Measurements from ENCODE around the gene SH3PXD2A. TPM values are rescaled to one million over a fixed set of nuclear protein-coding genes. Genes with fewer than 3 reads are reported as not detected.
"Not testable (repeated sequence)": the region's sequence is repeated elsewhere in the genome, so short reads cannot be mapped to it uniquely, and the experiment has no call there.

The SH3PXD2A gene
- total RNA-seq, 1 donor, result 29.0 TPM

DNA sequence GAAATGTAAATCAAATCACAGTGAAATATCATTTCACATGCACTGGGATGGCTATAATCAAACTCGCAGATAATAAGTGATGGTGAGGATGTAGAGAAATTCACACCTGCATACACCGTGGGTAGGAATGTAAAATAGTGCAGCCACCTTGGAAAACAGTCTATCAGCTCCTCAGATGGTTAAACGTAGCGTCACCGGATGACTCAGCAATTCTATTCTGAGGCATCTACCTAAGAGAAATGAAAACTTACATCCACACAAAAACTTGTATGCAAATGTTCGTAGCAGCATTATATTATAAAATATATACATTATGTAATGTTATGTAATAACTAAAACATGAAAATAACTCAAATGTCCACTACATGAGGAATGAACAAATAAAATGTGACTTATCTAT, 38.9 kb downstream of the SH3PXD2A start:
- no peaks in the 10 kb centered on the region for H3K36me3 ChIP-seq (ENCODE audit: insufficient read depth, low read length)

DNA sequence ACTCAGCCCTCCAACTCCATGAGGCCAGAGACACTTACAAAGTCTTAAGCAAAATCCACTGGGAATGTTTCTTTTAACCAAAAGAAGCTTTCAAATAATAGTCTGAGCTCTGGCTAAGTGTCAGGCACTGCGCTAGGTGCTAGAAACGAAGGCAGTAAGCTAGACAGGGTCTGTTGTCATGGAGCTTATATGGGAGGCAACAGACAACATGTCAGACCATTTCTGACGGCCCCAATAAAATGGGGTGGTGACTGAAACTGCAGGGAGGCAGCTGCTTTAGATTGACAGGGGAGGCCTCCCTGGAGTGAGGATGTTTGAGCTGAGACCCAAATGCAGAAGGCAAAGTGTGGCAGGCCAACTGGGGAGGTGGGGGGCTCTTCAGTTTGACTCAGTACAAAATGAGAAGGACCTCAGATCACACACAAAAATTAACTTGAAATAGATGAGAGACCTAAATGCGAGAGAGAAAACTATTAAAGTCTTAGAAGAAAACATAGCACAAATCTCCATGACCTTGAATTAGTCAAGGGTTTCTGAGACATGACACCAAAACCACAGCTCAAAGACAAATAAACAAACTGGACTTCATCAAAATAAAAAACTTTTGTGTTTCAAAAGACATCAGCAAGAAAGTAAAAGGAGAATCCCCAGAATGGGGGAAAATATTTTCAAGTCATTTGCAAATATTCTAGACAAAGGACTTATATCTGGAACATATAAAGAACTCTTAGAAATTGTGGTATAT, 40.6 kb downstream of the SH3PXD2A start:
- TF ChIP-seq, protein P1, sequence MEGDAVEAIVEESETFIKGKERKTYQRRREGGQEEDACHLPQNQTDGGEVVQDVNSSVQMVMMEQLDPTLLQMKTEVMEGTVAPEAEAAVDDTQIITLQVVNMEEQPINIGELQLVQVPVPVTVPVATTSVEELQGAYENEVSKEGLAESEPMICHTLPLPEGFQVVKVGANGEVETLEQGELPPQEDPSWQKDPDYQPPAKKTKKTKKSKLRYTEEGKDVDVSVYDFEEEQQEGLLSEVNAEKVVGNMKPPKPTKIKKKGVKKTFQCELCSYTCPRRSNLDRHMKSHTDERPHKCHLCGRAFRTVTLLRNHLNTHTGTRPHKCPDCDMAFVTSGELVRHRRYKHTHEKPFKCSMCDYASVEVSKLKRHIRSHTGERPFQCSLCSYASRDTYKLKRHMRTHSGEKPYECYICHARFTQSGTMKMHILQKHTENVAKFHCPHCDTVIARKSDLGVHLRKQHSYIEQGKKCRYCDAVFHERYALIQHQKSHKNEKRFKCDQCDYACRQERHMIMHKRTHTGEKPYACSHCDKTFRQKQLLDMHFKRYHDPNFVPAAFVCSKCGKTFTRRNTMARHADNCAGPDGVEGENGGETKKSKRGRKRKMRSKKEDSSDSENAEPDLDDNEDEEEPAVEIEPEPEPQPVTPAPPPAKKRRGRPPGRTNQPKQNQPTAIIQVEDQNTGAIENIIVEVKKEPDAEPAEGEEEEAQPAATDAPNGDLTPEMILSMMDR (IDR thresholded peaks at IDR 0.05; ENCODE audit: extremely low read depth, low read depth, low read length), result no peak
- no peak overlapping the region for H2AFZ ChIP-seq (ENCODE audit: low read length)
- DNase-seq (ENCODE audit: insufficient read length, low spot score, missing footprints), result no peak

More for the DNA sequence above, 38.9 kb downstream of the SH3PXD2A start:
- H3K27ac ChIP-seq (ENCODE audit: low read depth, low read length), result no peak overlapping the region
- no peaks in the 10 kb centered on the region for H3K9me3 ChIP-seq (ENCODE audit: low read depth, low read length)
- no peak for DNase-seq (ENCODE audit: insufficient read length, low spot score, missing footprints)
- TF ChIP-seq, protein P1 (IDR thresholded peaks at IDR 0.05; ENCODE audit: extremely low read depth, low read depth, low read length), result no peak
- H3K79me2 ChIP-seq (ENCODE audit: insufficient read depth, low read length), result no peaks in the 10 kb centered on the region
- no peaks in the 10 kb centered on the region for H3K27me3 ChIP-seq (ENCODE audit: insufficient read depth, low read length)
- no peak overlapping the region for H3K4me3 ChIP-seq (ENCODE audit: insufficient read depth, low read length)
- H3K4me2 ChIP-seq (ENCODE audit: insufficient read depth, low read length), result no peak overlapping the region
- H3K4me1 ChIP-seq (ENCODE audit: insufficient read depth, low read length), result peaks cover 9% of the 10 kb centered on the region
- H4K20me1 ChIP-seq (ENCODE audit: insufficient read depth, low read length), result peaks cover 16% of the 10 kb centered on the region
- no peak overlapping the region for H2AFZ ChIP-seq (ENCODE audit: low read length)

DNA sequence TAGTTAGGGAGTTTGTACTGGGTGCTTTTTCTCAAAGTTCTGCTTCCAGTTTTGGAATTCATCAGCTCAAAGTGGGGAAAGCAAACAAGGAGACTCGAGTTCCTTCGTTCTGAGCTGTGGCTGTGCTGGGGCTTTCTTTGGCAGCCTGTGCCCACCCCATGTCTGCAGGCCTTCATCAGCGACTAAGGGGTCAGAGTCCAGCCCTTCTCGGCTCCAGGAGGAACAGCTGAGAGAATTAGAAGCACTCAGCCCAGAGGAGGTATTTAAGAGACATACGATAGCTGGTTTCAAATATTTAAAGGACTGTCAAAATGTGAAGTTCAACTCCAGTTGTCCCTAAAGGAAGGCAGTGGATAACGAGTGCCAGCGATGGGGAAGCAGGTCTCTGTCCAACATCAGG, 41.3 kb downstream of the SH3PXD2A start:
- no peak overlapping the region for H3K4me3 ChIP-seq (ENCODE audit: insufficient read depth, low read length)
- peaks cover 14% of the 10 kb centered on the region for H4K20me1 ChIP-seq (ENCODE audit: insufficient read depth, low read length)
- TF ChIP-seq, protein P1 (IDR thresholded peaks at IDR 0.05; ENCODE audit: extremely low read depth, low read depth, low read length), result no peak
- H3K27ac ChIP-seq (ENCODE audit: low read depth, low read length), result no peak overlapping the region
- DNase-seq (ENCODE audit: insufficient read length, low spot score, missing footprints), result no peak
- H3K27me3 ChIP-seq (ENCODE audit: insufficient read depth, low read length), result no peaks in the 10 kb centered on the region
- no peak overlapping the region for H3K4me2 ChIP-seq (ENCODE audit: insufficient read depth, low read length)
- H3K79me2 ChIP-seq (ENCODE audit: insufficient read depth, low read length), result no peaks in the 10 kb centered on the region
- no peaks in the 10 kb centered on the region for H3K36me3 ChIP-seq (ENCODE audit: insufficient read depth, low read length)
- no peaks in the 10 kb centered on the region for H3K9me3 ChIP-seq (ENCODE audit: low read depth, low read length)
- H2AFZ ChIP-seq (ENCODE audit: low read length), result no peak overlapping the region
- H3K4me1 ChIP-seq (ENCODE audit: insufficient read depth, low read length), result no peaks in the 10 kb centered on the region

More for the DNA sequence above, 40.6 kb downstream of the SH3PXD2A start:
- no peaks in the 10 kb centered on the region for H3K36me3 ChIP-seq (ENCODE audit: insufficient read depth, low read length)
- H3K27me3 ChIP-seq (ENCODE audit: insufficient read depth, low read length), result no peaks in the 10 kb centered on the region
- H3K27ac ChIP-seq (ENCODE audit: low read depth, low read length), result no peak overlapping the region
- no peaks in the 10 kb centered on the region for H3K79me2 ChIP-seq (ENCODE audit: insufficient read depth, low read length)
- H3K9me3 ChIP-seq (ENCODE audit: low read depth, low read length), result no peaks in the 10 kb centered on the region
- no peaks in the 10 kb centered on the region for H3K4me1 ChIP-seq (ENCODE audit: insufficient read depth, low read length)
- H3K4me3 ChIP-seq (ENCODE audit: insufficient read depth, low read length), result no peak overlapping the region
- H4K20me1 ChIP-seq (ENCODE audit: insufficient read depth, low read length), result peaks cover 14% of the 10 kb centered on the region
- H3K4me2 ChIP-seq (ENCODE audit: insufficient read depth, low read length), result no peak overlapping the region

DNA sequence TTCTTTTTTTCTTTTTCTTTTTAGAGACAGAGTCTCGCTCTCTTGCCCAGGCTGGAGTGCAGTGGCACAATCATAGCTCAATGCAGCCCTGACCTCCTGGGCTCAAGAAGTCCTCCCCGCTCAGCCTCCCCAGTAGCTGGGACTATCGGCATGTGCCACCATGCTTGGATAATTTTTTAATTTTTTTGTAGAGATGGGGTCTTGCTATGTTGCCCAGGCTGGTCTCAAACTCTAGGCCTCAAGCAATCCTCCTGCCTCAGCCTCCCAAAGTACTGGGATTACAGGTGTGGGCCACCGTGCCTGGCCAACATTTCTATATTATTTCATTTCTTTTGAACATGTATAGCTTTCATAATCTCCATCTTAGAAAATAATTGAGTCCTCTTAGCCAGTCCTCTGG, 42.1 kb downstream of the SH3PXD2A start:
- not testable (repeated sequence) for H3K4me3 ChIP-seq (ENCODE audit: insufficient read depth, low read length); H3K27me3 ChIP-seq (ENCODE audit: insufficient read depth, low read length); H3K79me2 ChIP-seq (ENCODE audit: insufficient read depth, low read length); H3K4me1 ChIP-seq (ENCODE audit: insufficient read depth, low read length); DNase-seq (ENCODE audit: insufficient read length, low spot score, missing footprints); H3K27ac ChIP-seq (ENCODE audit: low read depth, low read length); H2AFZ ChIP-seq (ENCODE audit: low read length); H3K9me3 ChIP-seq (ENCODE audit: low read depth, low read length); H3K4me2 ChIP-seq (ENCODE audit: insufficient read depth, low read length); H3K36me3 ChIP-seq (ENCODE audit: insufficient read depth, low read length)
- H4K20me1 ChIP-seq (ENCODE audit: insufficient read depth, low read length), result peaks cover 13% of the 10 kb centered on the region
